Keratinocyte (primary cell): ENCODE measurements around the gene TRPV5. TPM values are rescaled to one million over a fixed set of nuclear protein-coding genes. Genes with fewer than 3 reads are reported as not detected.

ENCODE experiments used
- DNase-seq: peaks from one replicate; pipeline ENCODE4 v3.0.0-alpha.2; 2011; ENCODE audit warnings: low read depth, missing footprints, low spot score
- FAIRE-seq: peaks from 2 replicates; lab custom pipeline; 2011; peaks lifted over from hg19 to GRCh38; lab: Jason Lieb, UNC
- H2AFZ ChIP-seq: 2 replicates; pipeline ENCODE4 v1.6.0; 2012; ENCODE audit warnings: low read length, control low read depth, inconsistent platforms; ENCODE audit not compliant: control insufficient read depth
- H3K27ac ChIP-seq: 2 replicates; pipeline ENCODE4 v1.5.1; 2011; ENCODE audit warnings: low read length; ENCODE audit not compliant: control insufficient read depth, insufficient read depth
- H3K27me3 ChIP-seq: 3 replicates; pipeline ENCODE4 v1.6.0; 2011; ENCODE audit warnings: low read length; ENCODE audit not compliant: control insufficient read depth, insufficient read depth; ENCODE audit errors: extremely low read depth
- H3K36me3 ChIP-seq, 2 experiments: 2 replicates in 1 of 2; 3 replicates in 1 of 2; pipeline ENCODE4 v1.5.1; 2011; ENCODE audit warnings: low read length in 2 of 2, mild to moderate bottlenecking in 1 of 2; ENCODE audit not compliant: control insufficient read depth in 2 of 2, insufficient read depth in 2 of 2; ENCODE audit errors: extremely low read depth in 1 of 2
- H3K4me1 ChIP-seq: 3 replicates; pipeline ENCODE4 v1.5.1; 2011; ENCODE audit warnings: low read length; ENCODE audit not compliant: control insufficient read depth, insufficient read depth; ENCODE audit errors: extremely low read depth
- H3K4me2 ChIP-seq: 3 replicates; pipeline ENCODE4 v1.6.0; 2011; ENCODE audit warnings: low read depth, low read length; ENCODE audit not compliant: control insufficient read depth, insufficient read depth; ENCODE audit errors: extremely low read depth
- H3K4me3 ChIP-seq, 3 experiments: fragments of 200-600 bp in 1 of 3; sonication (generic) in 1 of 3; 2 replicates in 2 of 3; 3 replicates in 1 of 3; pipeline ENCODE4 v1.5.1; 2011 to 2016; ENCODE audit warnings: low read length in 3 of 3, mild to moderate bottlenecking in 3 of 3, control low read depth in 2 of 3, inconsistent platforms in 1 of 3, low read depth in 1 of 3, mixed read lengths in 1 of 3, mixed run types in 1 of 3, moderate library complexity in 1 of 3; ENCODE audit not compliant: control insufficient read depth in 2 of 3, insufficient read depth in 2 of 3; ENCODE audit errors: extremely low read depth in 1 of 3
- H3K79me2 ChIP-seq: 2 replicates; pipeline ENCODE4 v1.6.0; 2012; ENCODE audit warnings: low read length; ENCODE audit not compliant: control insufficient read depth, insufficient read depth
- H3K9ac ChIP-seq: 3 replicates; pipeline ENCODE4 v1.6.0; 2011; ENCODE audit warnings: low read length; ENCODE audit not compliant: control insufficient read depth, insufficient read depth; ENCODE audit errors: extremely low read depth
- H3K9me1 ChIP-seq: 3 replicates; pipeline ENCODE4 v1.6.0; 2011; ENCODE audit warnings: low read length; ENCODE audit not compliant: control insufficient read depth, insufficient read depth; ENCODE audit errors: extremely low read depth
- H3K9me3 ChIP-seq: 2 replicates; pipeline ENCODE4 v1.5.1; 2012; ENCODE audit warnings: low read depth, low read length; ENCODE audit not compliant: control insufficient read depth
- H4K20me1 ChIP-seq: 3 replicates; pipeline ENCODE4 v1.6.0; 2011; ENCODE audit warnings: low read length; ENCODE audit not compliant: control insufficient read depth, insufficient read depth; ENCODE audit errors: extremely low read depth
- CTCF ChIP-seq, 3 experiments: IDR thresholded peaks in 1 of 3; conservative IDR thresholded peaks in 1 of 3; optimal IDR thresholded peaks in 1 of 3; 2 replicates in 2 of 3; 3 replicates in 1 of 3; pipeline versions ENCODE3 to v1.5.1; 2011; ENCODE audit warnings: low read length in 3 of 3, mild to moderate bottlenecking in 3 of 3, moderate library complexity in 2 of 3, control low read depth in 1 of 3, inconsistent platforms in 1 of 3; ENCODE audit not compliant: insufficient read depth in 2 of 3; ENCODE audit errors: extremely low read depth in 1 of 3
- EZH2 ChIP-seq: IDR thresholded peaks from one replicate; pipeline ENCODE4 v1.6.1; 2012; ENCODE audit warnings: inconsistent platforms, mild to moderate bottlenecking, low read length, moderate library complexity
- dilution Hi-C: fragments of 300-500 bp; cut with MboI; formaldehyde crosslinking; loops from one replicate; pipeline ENCODE4 v1.7.0; 2020; ENCODE audit warnings: low sequenced_read_pairs; ENCODE audit not compliant: extremely low pct_ligation_motif_present
- polyA plus RNA-seq, 5 experiments: library from polyadenylated mRNA; depleted of rRNA in 3 of 5; stranded (reverse) in 3 of 5; stranded (forward) in 1 of 5; unstranded in 1 of 5; fragments of >200 nt; gene quantifications; 1 replicate in 1 of 5; 2 replicates in 3 of 5; 3 replicates in 1 of 5; pipeline versions ENCODE4 v1.2.1 to v1.2.3, GENCODE V29; 2011 to 2012; ENCODE audit warnings: missing spikeins in 2 of 5, low read depth in 1 of 5, low replicate concordance in 1 of 5

TRPV5 gene
- polyA plus RNA-seq, 1 donor (not counting 4 experiments of a cell fraction or from before 2014, with no cell fraction given), result not detected

- no peak overlapping the region for H3K4me2 ChIP-seq
- TF ChIP-seq CTCF (optimal IDR thresholded peaks at IDR 0.05 in 1 of 3, IDR thresholded peaks at IDR 0.05 in 1 of 3, conservative IDR thresholded peaks at IDR 0.05 in 1 of 3; ENCODE audit: extremely low read depth in 1 of 3, insufficient read depth in 2 of 3, low read length in 3 of 3) (no peak), EZH2 (no peak)
- no peak overlapping the region for H2AFZ ChIP-seq
- no peak overlapping the region for H3K27ac ChIP-seq
- peaks cover 9% of the 10 kb centered on the region for H3K27me3 ChIP-seq
- no peaks in the 10 kb centered on the region for H3K79me2 ChIP-seq
- no peak overlapping the region for H3K4me3 ChIP-seq
- H3K9ac ChIP-seq, result no peak overlapping the region
- FAIRE-seq (no peak), DNase-seq (no peak)
- H3K4me1 ChIP-seq, result no peaks in the 10 kb centered on the region
- no peaks in the 10 kb centered on the region for H3K9me1 ChIP-seq
- no peaks in the 10 kb centered on the region for H4K20me1 ChIP-seq
- H3K36me3 ChIP-seq, result no peaks in the 10 kb centered on the region
- dilution Hi-C loops, result no loop called here
- no peaks in the 10 kb centered on the region for H3K9me3 ChIP-seq
Observed at GRCh38 chr7:142894112-142894984, 39.2 kb downstream of the TRPV5 start.

- H3K79me2 ChIP-seq, result no peaks in the 10 kb centered on the region
- DNase-seq, result no peak
- TF ChIP-seq EZH2 (no peak), CTCF (optimal IDR thresholded peaks at IDR 0.05 in 1 of 3, IDR thresholded peaks at IDR 0.05 in 1 of 3, conservative IDR thresholded peaks at IDR 0.05 in 1 of 3; ENCODE audit: extremely low read depth in 1 of 3, insufficient read depth in 2 of 3, low read length in 3 of 3) (no peak)
- no peaks in the 10 kb centered on the region for H3K4me1 ChIP-seq
- no peaks in the 10 kb centered on the region for H3K9me3 ChIP-seq
- no peak overlapping the region for H3K27ac ChIP-seq
- H2AFZ ChIP-seq, result no peak overlapping the region
- H3K9me1 ChIP-seq, result no peaks in the 10 kb centered on the region
- no peaks in the 10 kb centered on the region for H4K20me1 ChIP-seq
- no peak for FAIRE-seq
- dilution Hi-C loops, result no loop called here
- H3K9ac ChIP-seq, result no peak overlapping the region
- peaks cover 5% of the 10 kb centered on the region for H3K27me3 ChIP-seq
- H3K4me2 ChIP-seq, result no peak overlapping the region
- H3K4me3 ChIP-seq, result no peak overlapping the region
- H3K36me3 ChIP-seq, result no peaks in the 10 kb centered on the region
Observed at GRCh38 chr7:142892951-142893350, 40.6 kb downstream of the TRPV5 start.
